Sciatic nerve (tissue), 2 donors: ENCODE results near the gene FMNL3. TPM values are rescaled to one million over a fixed set of nuclear protein-coding genes. Genes with fewer than 3 reads are reported as not detected.
"Not testable (repeated sequence)": the region's sequence is repeated elsewhere in the genome, so short reads cannot be mapped to it uniquely, and the experiment has no call there.

Source experiments
- ATAC-seq: fragments of 200-7000 bp; cut with Tn5 transposase; one replicate; pipeline ENCODE4 v1.9.1; 2020; ENCODE audit warnings: mild to moderate bottlenecking, moderate library complexity
- DNase-seq: peaks from one replicate; pipeline ENCODE4 v3.0.0-alpha.2; 2020; ENCODE audit warnings: low spot score
- intact Hi-C: fragments of 100-400 bp; cut with DNase I; formaldehyde crosslinking; loops from one replicate; pipeline ENCODE4 v1.14.2; 2022
- total RNA-seq: library from RNA; stranded (reverse); fragmentation: NEBNext Ultra II Directional; extraction: Animal tissue kit (Norgen Biotek cat#: 25700); gene quantifications from one replicate; pipeline ENCODE4 v1.2.1, GENCODE V29; 2021
- donor health status: DM: no; HTN: no; CAD: no.
- donor health status: DM: no; HTN: no; CAD: no.

Gene FMNL3
- total RNA-seq, 1 donor from 2014 or later: 64.8 TPM

DNA sequence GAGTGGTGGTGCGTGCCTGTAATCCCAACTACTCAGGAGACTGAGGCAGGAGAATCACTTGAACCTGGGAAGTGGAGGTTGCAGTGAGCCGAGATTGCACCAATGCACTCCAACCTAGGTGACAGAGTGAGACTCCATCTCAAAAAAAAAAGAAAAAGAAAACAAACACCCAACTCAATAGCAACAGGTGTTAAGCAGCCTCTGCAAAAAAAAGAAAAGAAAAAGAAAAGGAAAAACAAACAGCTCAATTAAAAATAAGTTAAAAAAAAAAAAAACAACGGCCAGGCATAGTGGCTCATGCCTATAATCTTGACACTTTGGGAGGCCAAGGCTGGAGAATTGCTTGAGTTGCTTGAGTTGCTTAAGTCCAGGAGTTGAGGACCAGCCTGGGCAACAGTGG, 10.6 kb upstream of the FMNL3 start:
- intact Hi-C loops, ATAC-seq: not testable (repeated sequence)

GRCh38 chr12:49716553-49716952, 9.3 kb upstream of the FMNL3 start:
- ATAC-seq (no peak), DNase-seq (no peak)
- intact Hi-C loops: no loop called here

More for the DNA sequence above, 10.6 kb upstream of the FMNL3 start:
- DNase-seq: not testable (repeated sequence)

- intact Hi-C loops, ATAC-seq, DNase-seq: not testable (repeated sequence)
Observed at GRCh38 chr12:49713952-49714351, 6.7 kb upstream of the FMNL3 start.

- DNase-seq (no peak), ATAC-seq (no peak)
- intact Hi-C loops: loop anchor here (2.0 kb wide), 1 partner anchor 64 kb away; no protein-coding TSS in a partner anchor
Observed at GRCh38 chr12:49708851-49709250, 1.6 kb upstream of the FMNL3 start.

DNA sequence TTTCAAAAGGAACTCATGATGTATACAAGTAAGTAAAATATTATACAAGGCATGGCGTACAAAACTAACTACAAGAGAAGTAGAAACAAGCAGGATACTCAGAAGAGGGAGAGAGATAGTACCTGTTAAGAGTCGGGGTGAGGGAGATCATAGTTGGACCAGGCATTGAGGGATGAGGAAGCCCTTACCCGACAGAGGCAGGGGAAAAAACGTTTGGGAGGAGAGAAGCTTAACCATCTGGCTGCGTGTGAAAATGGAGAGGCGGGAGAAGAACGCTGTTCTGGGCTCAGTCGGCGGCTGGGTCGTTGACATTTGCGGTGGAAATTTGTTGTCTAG, 575 bp upstream of the FMNL3 start:
- DNase-seq (no peak), ATAC-seq (no peak)
- intact Hi-C loops: loop anchor here (2.0 kb wide), 1 partner anchor 63 kb away; no protein-coding TSS in a partner anchor

- intact Hi-C loops: no loop called here
- DNase-seq (peak; percentile 72), ATAC-seq (peak; percentile 31)
Observed at GRCh38 chr12:49706351-49707127, 666 bp downstream of the FMNL3 start.

DNA sequence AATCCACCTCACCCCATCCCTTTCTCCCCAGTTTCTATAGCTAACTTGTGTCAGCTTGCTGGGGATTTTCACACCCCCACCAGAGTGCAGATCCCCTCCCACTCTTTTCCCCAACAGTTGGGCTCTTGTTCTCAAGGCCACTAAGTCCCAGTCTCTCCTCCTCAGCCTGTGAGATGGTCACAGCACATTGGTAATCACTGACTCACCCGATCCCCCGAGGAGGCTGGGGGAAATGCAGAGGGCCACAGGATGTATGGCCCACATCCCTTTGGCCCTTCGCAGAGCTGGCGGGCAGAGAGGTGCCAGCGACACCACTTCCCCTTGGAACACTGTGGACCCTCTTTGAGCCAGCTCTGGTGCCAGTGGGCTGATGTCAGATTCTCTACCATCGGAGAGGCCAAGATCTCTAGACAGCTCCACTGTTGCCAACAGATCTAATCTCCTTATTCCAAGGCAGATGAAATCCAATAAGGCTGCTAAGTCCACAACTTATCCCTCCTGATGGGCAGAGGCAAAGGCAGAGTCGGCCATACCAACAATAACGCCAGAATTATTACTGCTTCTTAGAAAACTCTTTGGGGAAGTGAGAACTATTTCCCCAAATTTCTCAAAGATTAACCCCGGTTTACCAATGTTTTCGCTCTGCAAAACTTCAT, 1.6 kb downstream of the FMNL3 start:
- DNase-seq (peak; percentile 68), ATAC-seq (peak; percentile 47)
- intact Hi-C loops: no loop called here

GRCh38 chr12:49703647-49704137, 3.5 kb downstream of the FMNL3 start:
- no peak for ATAC-seq

GRCh38 chr12:49702676-49703215, 4.5 kb downstream of the FMNL3 start:
- ATAC-seq (no peak), DNase-seq (no peak)
- intact Hi-C loops: no loop called here

More at GRCh38 chr12:49703647-49704137, 3.5 kb downstream of the FMNL3 start:
- no peak for DNase-seq
- intact Hi-C loops: no loop called here

GRCh38 chr12:49702009-49702408, 5.2 kb downstream of the FMNL3 start:
- ATAC-seq (no peak), DNase-seq (no peak)
- intact Hi-C loops: no loop called here

- DNase-seq (no peak), ATAC-seq (peak; percentile 79)
- intact Hi-C loops: no loop called here
Observed at GRCh38 chr12:49698619-49699545, 8.3 kb downstream of the FMNL3 start.

- intact Hi-C loops: no loop called here
- no peak for DNase-seq
- no peak for ATAC-seq
Observed at GRCh38 chr12:49697808-49698207, 9.4 kb downstream of the FMNL3 start.

DNA sequence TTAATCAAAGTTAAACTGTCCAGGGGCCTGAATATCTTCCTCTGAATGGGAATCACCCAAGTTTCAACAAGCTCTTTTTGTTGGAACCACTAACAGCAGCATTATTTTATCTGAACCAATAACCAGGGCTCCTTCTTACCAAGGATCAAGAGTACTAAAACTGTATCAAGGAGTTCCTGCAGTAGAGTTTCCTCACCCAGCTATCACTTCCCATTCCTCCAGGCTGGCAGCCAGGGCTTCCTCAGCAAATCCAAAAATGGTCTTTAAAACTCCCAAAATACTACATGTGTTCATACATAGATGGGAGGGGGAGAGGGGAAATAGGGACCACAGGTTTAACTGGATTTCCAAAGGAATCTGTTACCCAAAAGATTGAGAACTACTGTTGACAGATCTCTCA, 10.5 kb downstream of the FMNL3 start:
- ATAC-seq: no peak
- intact Hi-C loops: no loop called here
- DNase-seq: no peak

DNA sequence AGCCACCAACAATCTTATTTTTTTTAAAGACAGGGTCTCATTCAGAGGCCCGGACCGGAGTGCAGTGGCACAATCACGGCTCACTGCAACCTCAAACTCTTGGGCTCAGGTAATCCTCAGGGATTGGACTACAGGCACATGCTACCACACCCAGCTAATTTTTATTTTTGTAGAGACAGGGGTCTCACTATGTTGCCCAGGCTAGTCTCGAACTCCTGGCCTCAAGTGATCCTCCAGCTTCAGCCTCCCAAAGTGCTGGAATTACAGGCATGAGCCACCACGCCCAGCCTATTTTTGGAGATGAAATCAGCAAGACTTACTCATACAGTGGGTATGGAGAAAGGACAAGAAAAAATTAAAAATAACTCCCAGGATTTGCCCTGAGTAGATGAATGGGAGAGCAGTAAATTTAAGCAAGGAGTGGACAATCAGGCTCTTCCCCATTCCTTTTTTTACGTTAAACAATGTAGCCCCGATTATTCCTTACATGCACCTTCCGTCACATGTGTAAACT, 13.2 kb downstream of the FMNL3 start:
- intact Hi-C loops: no loop called here
- DNase-seq: no peak
- no peak for ATAC-seq

DNA sequence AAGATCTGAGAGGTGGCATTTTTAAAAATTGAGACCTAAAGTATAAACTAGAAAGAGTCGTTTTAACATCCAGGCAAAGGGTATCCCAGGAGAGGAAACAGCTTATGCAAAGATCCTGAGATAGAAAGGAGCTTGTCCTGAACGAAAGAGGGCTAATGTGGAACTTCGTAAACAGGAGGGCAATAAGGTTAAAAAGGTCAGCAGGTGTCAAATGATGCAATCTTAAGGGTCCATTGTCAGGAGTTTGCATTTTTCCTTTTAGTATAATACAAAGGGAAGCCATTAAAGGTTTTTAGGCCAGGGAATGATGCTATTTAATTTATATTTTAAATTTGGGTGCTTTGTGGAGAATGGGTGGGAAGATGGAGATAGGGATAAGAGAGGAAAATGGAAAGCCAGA, 14.4 kb downstream of the FMNL3 start:
- ATAC-seq (no peak), DNase-seq (no peak)
- intact Hi-C loops: no loop called here

DNA sequence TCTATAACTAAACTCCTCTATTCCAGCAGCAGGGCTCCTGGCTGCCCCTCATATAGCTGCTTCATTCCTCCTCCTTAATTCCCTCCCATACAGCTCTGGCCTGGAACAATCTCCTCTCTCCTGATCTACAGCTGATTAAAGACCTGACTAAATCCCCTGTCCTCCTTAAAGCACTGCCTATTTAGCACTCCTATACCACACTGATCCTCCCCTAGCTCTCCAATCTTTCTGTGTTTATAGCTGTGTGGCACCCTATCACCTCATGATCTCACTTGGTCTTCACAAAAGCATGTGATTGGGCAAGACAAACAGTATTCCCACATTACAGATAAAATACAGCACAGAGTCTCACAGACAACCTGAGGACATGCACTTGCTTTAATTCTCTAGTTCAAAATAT, 17.4 kb downstream of the FMNL3 start:
- intact Hi-C loops: no loop called here
- ATAC-seq (no peak), DNase-seq (no peak)

DNA sequence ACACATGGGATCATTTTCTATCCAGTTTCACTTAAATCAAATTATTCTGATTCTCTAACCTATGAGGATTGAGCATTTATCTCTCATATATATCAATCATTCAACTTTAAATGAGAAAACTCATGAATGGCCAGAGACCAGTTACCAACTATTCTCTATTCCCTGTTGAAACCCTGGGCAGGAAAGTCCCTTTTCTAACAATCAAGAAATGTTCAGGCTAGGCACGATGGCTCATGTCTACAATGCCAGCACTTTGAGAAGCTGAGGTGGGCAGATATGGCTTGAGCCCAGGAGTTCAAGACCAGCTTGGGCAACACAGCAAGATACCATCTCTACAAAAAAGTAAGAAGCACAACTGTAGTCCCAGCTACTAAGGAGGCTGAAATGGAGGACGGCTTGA, 18.0 kb downstream of the FMNL3 start:
- DNase-seq (no peak), ATAC-seq (no peak)
- intact Hi-C loops: no loop called here

DNA sequence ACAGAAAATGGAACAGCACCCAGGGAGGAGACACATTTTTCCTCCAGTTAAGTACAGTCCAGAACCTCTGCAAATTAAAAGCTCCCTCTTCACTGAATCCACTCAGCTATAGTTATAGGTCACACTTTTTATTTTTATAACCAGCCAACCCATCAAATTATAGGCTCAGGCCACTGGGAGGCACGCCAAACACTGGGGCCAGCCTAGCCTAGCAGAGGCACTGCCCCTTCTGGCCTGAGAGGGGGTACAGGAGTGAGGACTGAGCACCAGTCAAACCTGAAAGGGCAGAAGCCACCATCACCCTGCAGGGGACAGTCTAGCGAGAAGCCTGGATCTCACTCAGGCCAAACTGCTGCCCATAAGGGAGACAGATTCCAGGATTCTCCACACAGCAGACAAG, 19.3 kb downstream of the FMNL3 start:
- no peak for DNase-seq
- no peak for ATAC-seq
- intact Hi-C loops: no loop called here

GRCh38 chr12:49684310-49684854, 22.8 kb downstream of the FMNL3 start:
- DNase-seq (no peak), ATAC-seq (no peak)
- intact Hi-C loops: no loop called here
